T-helper 2 cell treated with Interferon-gamma antibody and Interleukin-4, amounts not matched to agents 5 μg/mL and 100 μg/mL, for 36 hours (primary cell): Measurements from ENCODE around the gene CST6.

Source experiments
- DNase-seq: peaks from one replicate; pipeline ENCODE4 v3.0.0; 2021; ENCODE audit warnings: low spot score
- H3K27ac Mint-ChIP-seq: one replicate; pipeline ENCODE4 v1.8.0; 2021; ENCODE audit warnings: mild to moderate bottlenecking, mixed read lengths
- H3K27me3 Mint-ChIP-seq: one replicate; pipeline ENCODE4 v1.8.0; 2021; ENCODE audit warnings: low read depth, mixed read lengths
- H3K36me3 Mint-ChIP-seq: one replicate; pipeline ENCODE4 v1.8.0; 2021; ENCODE audit warnings: low read depth, mixed read lengths
- H3K4me1 Mint-ChIP-seq: one replicate; pipeline ENCODE4 v1.8.0; 2021; ENCODE audit warnings: low read depth, mixed read lengths
- H3K4me3 Mint-ChIP-seq: one replicate; pipeline ENCODE4 v1.8.0; 2022; ENCODE audit warnings: mild to moderate bottlenecking, moderate library complexity, mixed read lengths
- H3K9me3 Mint-ChIP-seq: one replicate; pipeline ENCODE4 v1.8.0; 2021; ENCODE audit warnings: mixed read lengths

CST6 gene

DNA sequence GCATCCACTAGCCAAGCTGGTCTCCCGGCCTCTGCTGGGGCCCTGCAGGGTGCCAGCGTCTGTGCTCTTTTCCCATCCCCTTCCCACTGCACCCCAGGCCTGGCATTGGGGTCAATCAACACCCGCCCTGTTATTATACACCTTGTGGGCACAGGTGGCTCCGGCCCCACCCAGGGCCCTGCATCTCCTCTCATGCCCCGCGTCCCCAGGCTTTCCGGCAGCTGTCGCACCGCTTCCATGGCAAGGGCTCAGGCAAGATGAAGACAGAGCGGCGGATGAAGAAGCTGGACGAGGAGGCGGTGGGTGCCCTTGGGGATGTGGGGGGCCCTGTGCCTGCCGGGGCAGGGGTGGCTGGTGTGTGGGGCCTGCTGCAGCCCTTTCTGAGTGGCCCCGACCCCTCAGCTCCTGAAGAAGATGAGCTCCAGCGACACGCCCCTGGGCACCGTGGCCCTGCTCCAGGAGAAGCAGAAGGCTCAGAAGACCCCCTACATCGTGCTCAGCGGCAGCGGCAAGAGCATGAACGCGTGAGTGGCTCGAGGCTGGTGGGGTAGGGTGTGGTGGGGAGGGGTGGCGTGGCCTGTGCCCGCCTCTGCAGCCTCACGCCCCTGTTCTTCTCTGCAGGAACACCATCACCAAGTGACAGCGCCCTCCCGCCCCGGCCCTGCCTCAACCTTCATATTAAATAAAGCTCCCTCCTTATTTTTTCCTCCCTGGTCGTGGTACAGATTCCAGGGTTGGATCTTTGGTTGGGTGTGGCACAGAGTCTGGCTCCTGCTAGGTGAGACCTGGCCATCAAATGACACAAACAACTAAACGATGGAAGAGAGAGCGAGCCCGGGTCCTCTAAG, 33.2 kb upstream of the CST6 start:
- Mint-ChIP-seq H3K4me3 (no peak overlapping the region), H3K36me3 (peaks cover 36% of the 10 kb centered on the region), H3K9me3 (no peaks in the 10 kb centered on the region), H3K27ac (no peak overlapping the region), H3K27me3 (no peaks in the 10 kb centered on the region), H3K4me1 (no peaks in the 10 kb centered on the region)
- no peak for DNase-seq

DNA sequence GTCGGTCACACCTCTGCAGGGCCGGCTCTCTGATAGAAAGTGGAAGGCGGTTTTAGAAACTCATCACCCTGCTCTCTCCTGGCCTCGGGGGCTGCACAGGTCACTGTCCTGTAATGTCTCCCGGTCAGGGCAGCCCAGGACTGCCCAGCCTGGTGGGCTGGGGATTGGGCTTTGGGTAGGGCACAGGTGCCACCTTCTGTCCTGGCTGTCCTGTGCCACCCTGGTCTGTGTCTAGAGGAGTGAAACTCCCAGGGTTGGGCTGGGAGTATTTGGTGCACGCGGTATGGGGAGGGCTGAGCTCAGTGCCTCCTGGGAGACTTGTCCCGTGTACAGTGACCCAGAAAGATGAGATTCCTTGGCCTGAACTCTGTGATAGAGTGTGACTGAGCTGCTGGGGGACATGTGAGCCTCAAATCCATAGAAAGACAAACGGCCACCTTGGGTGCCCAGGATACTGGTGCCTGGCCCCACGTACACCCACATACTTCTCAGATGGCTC, 32.5 kb upstream of the CST6 start:
- Mint-ChIP-seq H3K4me1 (no peaks in the 10 kb centered on the region), H3K9me3 (no peaks in the 10 kb centered on the region), H3K27ac (no peak overlapping the region), H3K4me3 (no peak overlapping the region), H3K36me3 (peaks cover 32% of the 10 kb centered on the region), H3K27me3 (no peaks in the 10 kb centered on the region)
- no peak for DNase-seq

DNA sequence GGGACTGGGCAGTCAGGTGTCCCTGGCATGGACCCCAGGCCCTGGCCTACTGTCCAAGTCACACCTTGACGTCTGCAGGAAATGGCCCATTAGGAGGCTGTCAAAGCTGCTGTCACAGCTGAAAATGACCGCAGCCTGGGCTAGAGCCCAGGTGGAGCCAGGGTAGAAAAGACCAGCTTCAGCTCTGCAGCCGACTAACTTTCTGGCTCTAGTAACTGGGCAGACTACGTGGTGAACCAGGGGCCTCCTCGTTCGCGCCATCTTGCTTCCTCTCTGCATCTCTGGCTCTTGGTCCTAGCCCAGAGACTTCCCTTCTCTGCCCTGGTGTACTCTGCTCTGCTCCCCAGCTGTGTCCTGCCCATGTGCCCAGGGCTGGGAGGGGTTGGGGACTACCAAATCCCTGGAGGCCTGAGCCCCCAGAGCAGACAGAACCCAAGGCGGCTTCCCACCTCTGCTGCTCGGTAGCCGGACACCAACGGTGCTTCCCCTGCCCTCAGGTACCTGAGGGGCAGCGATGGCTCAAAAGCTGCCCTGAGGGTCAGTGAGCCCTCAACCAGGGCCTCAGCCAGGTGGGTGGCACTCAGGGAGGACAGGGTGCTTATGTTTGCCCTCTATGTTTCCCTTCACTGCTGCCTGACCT, 30.6 kb upstream of the CST6 start:
- Mint-ChIP-seq H3K27me3 (no peaks in the 10 kb centered on the region), H3K36me3 (peaks cover 23% of the 10 kb centered on the region), H3K4me1 (no peaks in the 10 kb centered on the region), H3K9me3 (no peaks in the 10 kb centered on the region), H3K27ac (no peak overlapping the region), H3K4me3 (no peak overlapping the region)
- DNase-seq, result no peak

DNA sequence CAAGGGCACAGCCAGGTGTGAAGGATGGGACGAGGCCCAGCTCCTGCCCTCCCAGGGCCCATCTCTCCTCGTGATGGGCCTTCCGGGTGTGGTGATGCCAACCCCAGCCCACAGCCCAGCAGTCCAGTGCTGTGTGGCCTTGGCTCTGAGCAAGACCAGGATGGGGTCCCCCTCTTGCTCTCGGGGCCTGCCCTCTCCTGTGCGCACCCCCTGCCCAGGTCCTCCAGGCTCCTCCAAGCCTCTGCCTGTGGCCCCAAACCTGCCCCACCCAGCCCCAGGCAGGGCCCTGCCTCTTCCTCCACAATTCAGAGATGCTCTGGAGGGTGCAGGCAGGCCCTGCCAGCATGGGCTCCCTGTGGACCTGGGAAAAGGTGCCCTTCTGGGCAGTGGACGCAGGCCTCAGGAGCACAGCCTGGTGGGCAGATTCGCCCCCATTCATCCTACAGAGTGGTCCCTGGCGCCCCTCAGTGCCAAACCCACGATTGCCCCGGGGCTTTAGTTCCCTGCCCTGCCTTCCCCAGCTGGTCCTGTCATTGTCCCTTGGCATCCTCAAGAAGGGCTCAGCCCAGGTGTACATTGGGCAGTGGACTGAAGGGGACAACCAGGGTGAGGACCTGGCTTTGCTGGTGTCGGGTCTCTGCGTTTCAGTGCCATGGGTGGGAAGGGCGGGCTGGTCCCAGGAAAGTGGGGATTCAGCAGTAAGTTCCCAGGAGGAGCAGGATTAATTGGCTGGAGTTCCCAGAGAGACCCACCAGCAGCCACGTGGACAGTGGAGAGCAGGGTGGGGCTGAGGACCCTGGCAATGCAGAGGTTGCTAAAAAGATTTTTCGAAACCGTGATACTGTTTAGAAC, 29.6 kb upstream of the CST6 start:
- Mint-ChIP-seq H3K36me3 (peaks cover 17% of the 10 kb centered on the region), H3K27me3 (no peaks in the 10 kb centered on the region), H3K27ac (no peak overlapping the region), H3K9me3 (no peaks in the 10 kb centered on the region), H3K4me1 (no peaks in the 10 kb centered on the region), H3K4me3 (no peak overlapping the region)
- DNase-seq, result no peak

DNA sequence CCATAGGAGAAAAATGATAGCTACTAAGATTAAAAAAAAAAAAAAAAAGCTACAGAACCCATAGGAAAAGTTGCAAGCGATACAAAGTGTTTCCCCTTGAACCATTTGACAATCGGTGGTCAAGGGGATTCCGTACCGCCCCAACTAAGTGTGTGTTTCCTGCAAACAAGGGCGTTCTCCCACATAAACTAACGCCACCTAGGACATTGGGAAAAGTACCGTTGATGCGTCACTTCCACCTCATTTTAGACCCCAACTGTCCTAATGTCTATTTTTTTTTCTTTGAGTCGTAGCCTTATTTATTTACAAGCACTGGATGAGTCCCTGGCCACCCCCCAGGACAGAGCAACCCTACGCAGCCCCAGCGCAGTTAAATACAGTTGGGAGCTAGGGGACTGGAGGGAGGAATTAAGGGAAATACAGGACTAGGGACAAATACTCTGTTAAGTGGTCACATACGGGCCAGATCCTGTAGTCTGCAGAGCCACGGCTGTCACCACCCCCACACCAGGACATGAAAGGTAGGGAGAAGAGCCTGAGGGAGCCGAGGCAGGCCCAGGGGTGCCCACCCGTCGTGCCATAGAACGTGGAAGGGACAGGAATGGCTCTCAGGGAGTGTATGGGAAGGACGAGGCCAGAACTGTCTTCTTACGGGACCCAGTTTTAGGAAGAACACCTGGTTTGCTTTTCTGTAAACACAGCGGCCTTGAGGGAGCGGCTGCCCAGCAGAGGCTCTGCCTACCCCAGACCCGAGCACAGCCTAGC, 28.8 kb upstream of the CST6 start:
- Mint-ChIP-seq H3K36me3 (peaks cover 12% of the 10 kb centered on the region), H3K27ac (no peak overlapping the region), H3K4me3 (no peak overlapping the region), H3K27me3 (no peaks in the 10 kb centered on the region), H3K4me1 (no peaks in the 10 kb centered on the region), H3K9me3 (no peaks in the 10 kb centered on the region)
- no peak for DNase-seq

DNA sequence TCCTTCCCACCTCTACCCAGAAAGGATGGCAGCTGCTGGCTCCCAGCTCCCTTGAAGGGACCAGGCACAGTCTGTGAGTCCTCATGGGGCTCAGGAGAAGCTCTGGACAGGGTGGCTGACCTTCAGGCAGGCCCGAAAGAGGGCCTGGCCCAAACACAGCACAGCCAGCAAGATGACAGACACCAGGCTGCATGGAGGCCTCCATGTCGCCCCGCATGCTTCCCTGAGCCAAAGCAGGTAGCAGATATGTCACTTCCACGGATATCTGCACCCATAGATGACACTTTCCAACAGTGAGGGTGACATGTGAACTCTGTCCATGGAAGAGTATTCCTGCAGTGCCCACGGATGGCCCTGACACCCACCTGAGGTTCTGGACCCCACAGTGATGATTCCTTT, 28.2 kb upstream of the CST6 start:
- no peak overlapping the region for H3K27ac Mint-ChIP-seq
- H3K27me3 Mint-ChIP-seq, result no peaks in the 10 kb centered on the region
- no peaks in the 10 kb centered on the region for H3K9me3 Mint-ChIP-seq
- no peaks in the 10 kb centered on the region for H3K4me1 Mint-ChIP-seq
- DNase-seq, result no peak
- peaks cover 10% of the 10 kb centered on the region for H3K36me3 Mint-ChIP-seq
- no peak overlapping the region for H3K4me3 Mint-ChIP-seq

DNA sequence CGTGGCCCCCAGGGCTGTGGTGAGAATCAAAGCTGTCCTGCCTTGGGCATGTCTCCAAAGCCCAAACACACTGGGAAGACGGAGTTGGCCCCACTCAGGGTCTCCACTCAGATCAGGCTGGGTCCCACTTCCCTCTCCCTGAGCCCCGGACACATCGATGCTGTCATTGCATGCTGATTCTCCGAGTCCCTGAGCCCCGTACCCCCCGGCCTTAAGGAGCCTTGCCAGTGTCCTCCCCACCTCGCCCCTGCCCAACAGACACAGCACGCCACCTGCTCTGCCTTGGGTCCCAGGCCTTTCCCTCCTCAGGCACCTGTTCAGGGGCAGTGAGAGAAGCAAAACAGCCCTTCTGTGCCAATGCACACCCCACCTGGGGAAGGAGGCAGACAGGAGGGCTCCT, 24.5 kb upstream of the CST6 start:
- Mint-ChIP-seq H3K27me3 (no peaks in the 10 kb centered on the region), H3K4me3 (no peak overlapping the region), H3K27ac (no peak overlapping the region), H3K9me3 (no peaks in the 10 kb centered on the region), H3K36me3 (peaks cover 3% of the 10 kb centered on the region), H3K4me1 (peaks cover 5% of the 10 kb centered on the region)
- DNase-seq, result no peak

DNA sequence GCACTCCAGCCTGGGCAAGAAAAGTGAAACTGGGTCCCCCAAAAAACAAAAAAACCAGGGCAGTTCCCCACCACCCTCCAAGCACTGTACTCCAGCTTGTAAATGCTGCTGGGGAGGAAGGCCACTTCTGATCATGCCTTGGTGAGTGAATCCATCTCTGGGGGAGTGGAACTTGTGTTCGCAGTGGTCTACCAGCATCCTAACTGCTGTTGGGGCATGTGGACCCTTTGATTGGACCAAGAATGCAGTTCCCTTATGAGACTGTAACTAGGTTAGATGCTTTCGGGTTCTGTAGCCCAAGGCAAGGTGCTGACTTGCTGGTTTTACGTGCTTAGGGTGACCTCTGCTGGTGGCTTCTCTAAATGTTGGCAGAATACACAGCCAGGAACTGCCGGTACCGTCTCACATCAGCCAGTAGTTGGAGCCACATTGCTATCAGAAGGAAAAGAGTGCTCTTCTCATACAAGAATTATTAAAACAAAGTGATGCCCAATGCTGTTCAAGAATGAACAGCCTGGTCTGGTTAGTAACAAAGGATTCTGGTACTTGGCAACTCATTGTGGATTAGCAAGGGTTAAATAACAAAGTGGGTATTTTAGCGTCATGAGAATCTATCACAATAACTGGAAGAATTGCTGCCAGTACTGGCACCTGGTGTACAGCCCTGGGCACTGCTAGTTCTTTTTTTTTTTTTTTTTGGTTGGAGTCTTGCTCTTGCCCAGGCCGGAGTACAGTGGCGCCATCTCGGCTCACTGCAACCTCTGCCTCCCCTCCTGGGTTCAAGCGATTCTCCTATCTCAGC, 22.8 kb upstream of the CST6 start:
- Mint-ChIP-seq H3K27ac (peak overlapping the region; percentile 88), H3K36me3 (peaks cover 3% of the 10 kb centered on the region), H3K4me3 (no peak overlapping the region), H3K9me3 (no peaks in the 10 kb centered on the region), H3K4me1 (peaks cover 5% of the 10 kb centered on the region), H3K27me3 (no peaks in the 10 kb centered on the region)
- DNase-seq, result peak; percentile 89

DNA sequence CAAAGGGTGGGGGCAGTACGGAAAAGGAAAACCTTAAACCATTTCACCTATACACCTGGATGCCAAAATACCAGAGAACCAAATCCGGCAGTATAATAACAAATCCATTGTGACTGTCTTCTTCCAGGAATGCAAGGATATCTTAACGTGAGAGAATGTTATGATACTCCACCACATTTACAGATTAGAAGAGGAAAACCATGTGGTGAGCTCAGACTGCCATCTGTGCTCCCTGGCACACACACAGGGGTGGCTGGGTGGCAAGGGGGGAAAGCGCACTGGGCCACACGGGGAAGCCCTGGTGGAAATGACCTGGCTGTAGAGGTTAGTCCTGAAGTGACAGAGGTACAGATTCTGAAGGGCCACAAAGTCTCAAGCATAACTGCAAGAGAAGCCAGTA, 19.8 kb upstream of the CST6 start:
- Mint-ChIP-seq H3K36me3 (peaks cover 10% of the 10 kb centered on the region), H3K4me3 (no peak overlapping the region), H3K9me3 (no peaks in the 10 kb centered on the region), H3K27me3 (no peaks in the 10 kb centered on the region), H3K27ac (no peak overlapping the region), H3K4me1 (peaks cover 5% of the 10 kb centered on the region)
- DNase-seq, result no peak

DNA sequence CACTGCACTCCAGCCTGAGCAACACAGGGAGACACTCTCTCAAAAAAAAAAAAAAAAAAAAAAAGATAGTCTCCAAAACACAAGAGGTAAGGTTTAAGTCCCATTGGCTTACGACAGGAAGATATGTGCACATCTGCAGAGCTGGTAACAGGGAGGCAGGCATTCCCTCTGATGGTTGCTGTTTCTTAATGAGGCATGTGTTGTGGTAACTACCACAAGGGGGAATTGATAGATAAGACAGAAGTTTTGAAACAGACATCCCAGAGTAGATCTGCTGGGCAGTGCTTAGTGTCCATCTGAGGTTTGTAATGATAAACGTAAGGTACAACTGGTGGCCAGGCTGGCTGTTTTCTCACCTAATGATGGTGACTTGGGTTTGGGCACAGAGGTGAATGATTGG, 14.5 kb upstream of the CST6 start:
- Mint-ChIP-seq H3K27ac (no peak overlapping the region), H3K36me3 (peaks cover 45% of the 10 kb centered on the region), H3K9me3 (no peaks in the 10 kb centered on the region), H3K4me1 (peaks cover 4% of the 10 kb centered on the region), H3K27me3 (no peaks in the 10 kb centered on the region), H3K4me3 (no peak overlapping the region)
- no peak for DNase-seq

DNA sequence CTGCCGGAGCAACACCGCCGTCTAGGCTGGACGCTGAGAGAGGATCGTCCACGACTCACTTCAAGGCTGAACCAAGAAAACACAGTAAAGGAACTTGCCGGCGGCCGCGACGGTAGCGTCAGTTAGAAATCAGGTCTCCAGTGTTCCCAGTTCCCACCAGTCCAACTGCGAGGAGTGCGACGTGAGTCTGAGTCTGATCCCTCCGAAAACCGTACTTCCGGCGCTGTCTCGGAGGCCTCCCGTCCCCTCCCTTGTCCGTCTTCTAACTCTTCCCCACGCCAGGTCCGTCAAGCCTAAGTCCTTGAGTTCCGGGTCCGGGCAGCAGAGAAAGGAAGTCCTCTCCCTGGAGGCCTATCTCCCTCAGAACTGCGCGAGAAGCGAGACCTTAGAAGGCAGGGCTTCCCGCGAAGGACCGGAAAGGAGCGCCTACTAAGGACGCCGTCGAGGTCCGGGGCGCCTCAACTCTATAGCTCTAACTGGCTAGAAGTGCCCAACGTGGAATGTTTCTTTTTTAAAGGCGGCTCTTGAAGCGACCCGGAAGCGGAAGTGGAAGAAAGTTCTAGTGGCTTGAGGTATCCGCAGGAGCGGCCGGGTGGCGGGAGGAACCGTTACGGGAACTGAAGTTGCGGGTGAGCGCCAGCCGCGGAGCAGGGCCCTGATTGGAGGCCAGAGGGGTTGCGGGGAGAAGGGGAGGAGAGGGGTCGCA, 9.7 kb upstream of the CST6 start, which contains the start of the genes BANF1 and EIF1AD:
Gene BANF1, plus strand, starts transcription at position 562 of the 706 bp plus-strand sequence. CDS start 748 bp downstream, outside the sequence.
Gene EIF1AD, minus strand, starts transcription at position 216 of the 706 bp plus-strand sequence. CDS start 1,768 bp downstream, outside the sequence.
- H3K4me1 Mint-ChIP-seq, result peaks cover 14% of the 10 kb centered on the region
- H3K36me3 Mint-ChIP-seq, result peaks cover 51% of the 10 kb centered on the region

DNA sequence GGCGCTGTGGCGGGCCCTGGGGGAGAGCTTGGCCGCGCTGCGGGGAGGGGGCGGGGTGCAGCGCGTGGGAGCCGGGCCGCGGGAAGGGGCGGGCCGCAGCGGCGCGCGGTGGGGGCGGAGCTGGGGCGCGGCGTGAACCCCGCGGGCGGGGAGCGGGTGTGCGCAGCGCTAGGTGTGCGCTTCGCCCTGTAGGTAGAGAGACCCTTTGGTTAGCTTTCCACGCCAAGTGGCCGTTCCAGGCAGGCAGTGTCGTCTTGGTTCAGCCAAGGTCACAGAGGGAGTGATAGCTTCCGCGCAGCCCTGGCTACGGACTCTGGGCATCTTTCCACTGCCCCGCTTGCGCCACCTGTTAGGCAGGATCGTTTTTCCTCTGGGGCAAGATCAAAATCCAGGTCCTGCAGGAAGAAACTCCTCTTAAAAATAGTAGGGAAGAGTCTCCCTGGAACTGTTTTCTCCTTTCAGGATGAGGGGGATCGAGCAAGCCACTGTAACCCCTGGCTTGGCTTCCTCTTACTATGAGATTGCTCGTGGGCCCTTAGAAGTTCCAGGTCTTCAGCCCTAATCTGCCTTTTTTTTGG, 9.1 kb upstream of the CST6 start:
- DNase-seq, result no peak
- Mint-ChIP-seq H3K27me3 (no peaks in the 10 kb centered on the region), H3K9me3 (no peaks in the 10 kb centered on the region), H3K27ac (peak overlapping the region; percentile 98), H3K4me3 (peak overlapping the region; percentile 99), H3K36me3 (peaks cover 45% of the 10 kb centered on the region), H3K4me1 (peaks cover 14% of the 10 kb centered on the region)

More for the DNA sequence above, 9.7 kb upstream of the CST6 start, which contains the start of the genes BANF1 and EIF1AD:
- no peaks in the 10 kb centered on the region for H3K9me3 Mint-ChIP-seq
- H3K27me3 Mint-ChIP-seq, result no peaks in the 10 kb centered on the region
- H3K4me3 Mint-ChIP-seq, result peak within 1 kb of the TSS; percentile 99
- peak; percentile 95 for DNase-seq
- peak within 1 kb of the TSS; percentile 98 for H3K27ac Mint-ChIP-seq
